Stimulated activated naive CD8-positive, alpha-beta T cell treated with anti-CD3 and anti-CD28 coated beads, Interleukin-15, amount 100 ng/mL, for 72 hours (primary cell): ENCODE measurements around the gene SLC39A11.

Experiments used
- ATAC-seq: fragments of 150-1000 bp; cut with Tn5 transposase; 2 replicates; pipeline ENCODE4 v1.10.0; 2021; ENCODE audit warnings: mild to moderate bottlenecking, moderate library complexity
- DNase-seq, 2 donors: peaks; one replicate each; pipeline ENCODE4 v3.0.0; 2021 to 2022
- H3K27ac Mint-ChIP-seq, 2 donors: one replicate each; pipeline ENCODE4 v1.8.0; 2022; ENCODE audit warnings: mild to moderate bottlenecking in 2 of 2, mixed read lengths in 2 of 2, moderate library complexity in 2 of 2
- H3K27me3 Mint-ChIP-seq: one replicate; pipeline ENCODE4 v1.8.0; 2022; ENCODE audit warnings: mixed read lengths
- H3K4me1 Mint-ChIP-seq: one replicate; pipeline ENCODE4 v1.8.0; 2022; ENCODE audit warnings: mild to moderate bottlenecking, mixed read lengths
- H3K4me3 Mint-ChIP-seq, 2 donors: one replicate each; pipeline ENCODE4 v1.8.0; 2022; ENCODE audit warnings: mild to moderate bottlenecking in 2 of 2, mixed read lengths in 2 of 2, moderate library complexity in 1 of 2
- H3K9me3 Mint-ChIP-seq, 2 donors: one replicate each; pipeline ENCODE4 v1.8.0; 2022; ENCODE audit warnings: mixed read lengths in 2 of 2

The SLC39A11 gene

GRCh38 chr17:72730077-72730476 lies 362.4 kb downstream of the SLC39A11 start:
- ATAC-seq = no peak
- Mint-ChIP-seq H3K27me3 (no peaks in the 10 kb centered on the region), H3K27ac (no peak overlapping the region), H3K4me3 (no peak overlapping the region), H3K9me3 (no peaks in the 10 kb centered on the region), H3K4me1 (peaks cover 30% of the 10 kb centered on the region)
- no peak for DNase-seq

- no peaks in the 10 kb centered on the region for H3K27me3 Mint-ChIP-seq
- peak; percentile 40 to 42 for DNase-seq
Observed at GRCh38 chr17:72726936-72727335, 365.6 kb downstream of the SLC39A11 start.

GRCh38 chr17:72725433-72726068 lies 366.9 kb downstream of the SLC39A11 start:
- no peak overlapping the region for H3K27ac Mint-ChIP-seq
- peak; percentile 31 to 33 for DNase-seq
- H3K4me1 Mint-ChIP-seq = peaks cover 35% of the 10 kb centered on the region
- H3K9me3 Mint-ChIP-seq = no peaks in the 10 kb centered on the region
- H3K27me3 Mint-ChIP-seq = no peaks in the 10 kb centered on the region
- peak overlapping the region in 1 of 2 donors; percentile 7 for H3K4me3 Mint-ChIP-seq
- ATAC-seq = peak; percentile 40

More at GRCh38 chr17:72726936-72727335, 365.6 kb downstream of the SLC39A11 start:
- peaks cover 30% of the 10 kb centered on the region for H3K4me1 Mint-ChIP-seq
- H3K4me3 Mint-ChIP-seq = peak overlapping the region; percentile 85 to 89
- H3K27ac Mint-ChIP-seq = peak overlapping the region; percentile 96
- H3K9me3 Mint-ChIP-seq = no peaks in the 10 kb centered on the region
- ATAC-seq = peak; percentile 94

- ATAC-seq = no peak
- DNase-seq = no peak
- H3K27me3 Mint-ChIP-seq = no peaks in the 10 kb centered on the region
- H3K27ac Mint-ChIP-seq = no peak overlapping the region
- no peak overlapping the region for H3K4me3 Mint-ChIP-seq
- H3K4me1 Mint-ChIP-seq = peaks cover 48% of the 10 kb centered on the region
- H3K9me3 Mint-ChIP-seq = no peaks in the 10 kb centered on the region
Observed at GRCh38 chr17:72724267-72724666, 368.2 kb downstream of the SLC39A11 start.

DNA sequence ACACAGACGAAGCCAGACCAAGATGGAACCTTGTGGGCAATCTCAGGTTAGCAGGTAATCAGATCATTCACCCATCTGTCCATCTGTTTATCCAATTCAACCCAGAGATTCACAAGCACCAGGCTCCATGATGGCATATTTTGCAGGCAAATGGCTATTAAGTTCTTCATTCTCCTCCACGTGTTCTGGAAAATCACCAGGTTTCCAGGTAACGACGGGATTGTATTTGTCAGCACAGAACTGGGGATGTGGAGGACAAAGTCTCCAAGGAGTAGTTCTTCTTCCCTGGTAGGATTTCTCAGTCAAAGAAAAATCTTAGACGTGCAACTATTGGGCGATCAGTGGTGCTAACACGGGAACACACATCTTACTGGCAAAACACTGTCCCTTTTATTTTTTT lies 368.8 kb downstream of the SLC39A11 start:
- DNase-seq (no peak), ATAC-seq (no peak)
- no peak overlapping the region for H3K4me3 Mint-ChIP-seq
- H3K27me3 Mint-ChIP-seq = no peaks in the 10 kb centered on the region
- H3K9me3 Mint-ChIP-seq = no peaks in the 10 kb centered on the region
- no peak overlapping the region for H3K27ac Mint-ChIP-seq
- peaks cover 53% of the 10 kb centered on the region for H3K4me1 Mint-ChIP-seq

DNA sequence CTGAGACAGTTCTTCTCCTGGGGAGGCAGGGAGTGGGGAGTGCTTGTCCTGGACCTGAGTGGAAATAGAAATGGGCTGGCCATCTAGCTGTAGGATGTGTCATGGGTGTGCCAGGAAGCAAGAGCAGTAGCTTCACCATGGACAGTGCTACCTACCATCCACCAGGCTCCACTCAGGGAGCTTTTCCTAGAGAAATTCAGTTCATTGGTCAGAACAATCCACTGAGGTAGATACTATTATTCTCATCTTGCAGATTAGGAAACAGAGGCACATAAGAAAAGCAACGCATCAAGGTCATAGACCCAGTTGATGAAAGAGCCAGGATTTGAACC lies 372.0 kb downstream of the SLC39A11 start:
- Mint-ChIP-seq H3K27ac (no peak overlapping the region), H3K4me3 (peak overlapping the region in 1 of 2 donors; percentile 83), H3K4me1 (peaks cover 34% of the 10 kb centered on the region), H3K9me3 (no peaks in the 10 kb centered on the region), H3K27me3 (no peaks in the 10 kb centered on the region)
- DNase-seq (no peak), ATAC-seq (no peak)

DNA sequence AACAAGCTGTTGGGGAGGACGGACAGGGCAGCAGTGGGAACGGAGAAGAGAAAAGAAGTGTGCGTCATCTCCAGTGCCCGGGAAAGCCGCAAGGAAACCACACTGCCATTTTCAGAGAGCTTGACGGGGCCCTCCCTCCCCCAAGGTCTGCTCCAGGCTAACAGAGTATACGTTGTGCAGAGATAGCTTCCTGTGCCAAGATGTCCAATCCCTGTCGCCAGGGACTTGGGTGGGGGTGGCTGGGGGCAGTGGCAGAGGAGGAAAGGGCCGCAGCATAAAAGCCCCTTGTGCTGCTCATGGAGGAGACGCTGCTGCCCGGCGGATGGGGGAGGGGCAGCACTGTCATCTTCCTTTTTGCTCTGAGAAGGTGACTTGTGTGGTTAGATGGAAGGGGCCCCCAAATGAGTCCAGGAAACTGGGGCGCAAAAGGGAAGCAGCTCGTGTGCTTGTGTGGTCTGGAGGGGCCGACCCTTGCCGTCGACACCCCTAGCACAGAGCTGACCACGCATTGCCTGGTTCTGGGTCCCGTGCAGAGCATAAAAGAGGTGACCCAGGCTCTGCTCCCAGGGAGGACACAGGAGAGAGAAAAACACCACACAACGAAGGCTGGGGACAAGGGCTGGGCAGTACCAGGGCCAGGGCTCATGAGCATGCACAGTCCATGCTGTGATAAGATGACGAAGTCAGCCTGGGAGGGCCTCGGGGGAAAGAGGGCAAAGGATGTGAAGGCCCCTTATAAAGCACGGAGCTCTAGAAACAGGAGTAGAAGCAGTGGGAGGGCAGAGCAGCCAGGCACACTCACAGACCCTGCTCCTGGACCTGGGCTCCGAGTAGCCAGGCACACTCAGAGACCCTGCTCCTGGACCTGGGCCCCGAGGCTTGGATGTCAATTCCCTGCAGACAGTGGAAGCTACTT lies 372.7 kb downstream of the SLC39A11 start:
- Mint-ChIP-seq H3K27me3 (no peaks in the 10 kb centered on the region), H3K9me3 (no peaks in the 10 kb centered on the region), H3K4me1 (peaks cover 33% of the 10 kb centered on the region), H3K27ac (peak overlapping the region; percentile 79 to 90), H3K4me3 (peak overlapping the region; percentile 73 to 83)
- ATAC-seq (peak; percentile 90), DNase-seq (peak; percentile 47 to 75)

- Mint-ChIP-seq H3K4me3 (peak overlapping the region; percentile 73 to 83), H3K27me3 (no peaks in the 10 kb centered on the region), H3K9me3 (no peaks in the 10 kb centered on the region), H3K4me1 (peaks cover 36% of the 10 kb centered on the region), H3K27ac (peak overlapping the region; percentile 67 to 90)
- no peak for DNase-seq
- peak; percentile 50 for ATAC-seq
Observed at GRCh38 chr17:72719206-72719577, 373.3 kb downstream of the SLC39A11 start.

DNA sequence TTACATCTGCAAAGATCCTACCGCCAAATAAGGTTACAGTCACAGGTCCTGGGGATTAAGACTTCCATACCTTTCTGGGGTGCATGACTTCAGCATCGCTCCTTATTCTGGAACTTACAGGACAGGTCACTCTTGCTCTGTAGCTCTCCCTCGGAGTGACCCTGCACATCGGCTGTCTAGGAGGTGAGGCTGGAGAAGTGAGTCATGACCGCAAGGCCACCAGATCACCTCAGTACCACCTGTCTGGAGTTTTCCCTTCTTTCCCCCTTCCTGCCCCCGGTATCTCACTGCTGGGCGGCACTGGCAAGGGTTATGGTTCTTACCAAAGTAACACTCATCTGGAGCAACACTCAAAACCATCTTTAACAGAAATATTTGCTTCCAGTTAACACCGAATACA lies 374.8 kb downstream of the SLC39A11 start:
- peaks cover 0 to 3% of the 10 kb centered on the region in 2 donors for H3K9me3 Mint-ChIP-seq
- H3K4me3 Mint-ChIP-seq = no peak overlapping the region
- DNase-seq (no peak), ATAC-seq (no peak)
- peaks cover 36% of the 10 kb centered on the region for H3K4me1 Mint-ChIP-seq
- no peaks in the 10 kb centered on the region for H3K27me3 Mint-ChIP-seq
- H3K27ac Mint-ChIP-seq = no peak overlapping the region

DNA sequence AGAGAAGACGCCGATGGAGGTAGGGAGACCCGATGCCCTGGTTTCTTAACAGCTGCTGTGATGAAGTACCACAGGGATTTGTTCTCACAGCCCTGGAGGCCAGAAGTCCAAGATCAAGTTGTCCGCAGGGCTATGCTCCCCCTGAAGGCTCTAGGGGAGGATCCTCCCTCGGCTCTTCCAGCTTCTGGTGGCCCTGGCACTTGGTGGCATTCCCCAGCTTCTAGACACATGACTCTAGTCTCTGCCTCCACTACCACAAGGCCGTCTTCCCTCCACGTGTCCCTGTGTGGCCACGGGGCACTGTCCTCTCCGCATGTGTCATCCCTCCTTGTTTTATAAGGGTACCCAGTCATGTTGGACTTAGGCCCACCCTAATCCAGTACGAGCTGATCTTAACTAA lies 375.2 kb downstream of the SLC39A11 start:
- H3K4me3 Mint-ChIP-seq = no peak overlapping the region
- peaks cover 36% of the 10 kb centered on the region for H3K4me1 Mint-ChIP-seq
- H3K27ac Mint-ChIP-seq = no peak overlapping the region

GRCh38 chr17:72715906-72716572 lies 376.4 kb downstream of the SLC39A11 start:
- ATAC-seq = no peak
- no peak for DNase-seq
- peaks cover 3 to 8% of the 10 kb centered on the region in 2 donors for H3K9me3 Mint-ChIP-seq
- H3K4me3 Mint-ChIP-seq = no peak overlapping the region
- H3K27ac Mint-ChIP-seq = no peak overlapping the region
- no peaks in the 10 kb centered on the region for H3K27me3 Mint-ChIP-seq
- H3K4me1 Mint-ChIP-seq = peaks cover 38% of the 10 kb centered on the region

More for the DNA sequence above, 375.2 kb downstream of the SLC39A11 start:
- ATAC-seq (no peak), DNase-seq (no peak)
- no peaks in the 10 kb centered on the region for H3K27me3 Mint-ChIP-seq
- peaks cover 0 to 5% of the 10 kb centered on the region in 2 donors for H3K9me3 Mint-ChIP-seq

- Mint-ChIP-seq H3K4me3 (no peak overlapping the region), H3K27me3 (no peaks in the 10 kb centered on the region), H3K9me3 (peaks cover 7 to 16% of the 10 kb centered on the region in 2 donors), H3K27ac (no peak overlapping the region), H3K4me1 (peaks cover 34% of the 10 kb centered on the region)
- ATAC-seq (no peak), DNase-seq (no peak)
Observed at GRCh38 chr17:72714357-72714966, 378.0 kb downstream of the SLC39A11 start.

DNA sequence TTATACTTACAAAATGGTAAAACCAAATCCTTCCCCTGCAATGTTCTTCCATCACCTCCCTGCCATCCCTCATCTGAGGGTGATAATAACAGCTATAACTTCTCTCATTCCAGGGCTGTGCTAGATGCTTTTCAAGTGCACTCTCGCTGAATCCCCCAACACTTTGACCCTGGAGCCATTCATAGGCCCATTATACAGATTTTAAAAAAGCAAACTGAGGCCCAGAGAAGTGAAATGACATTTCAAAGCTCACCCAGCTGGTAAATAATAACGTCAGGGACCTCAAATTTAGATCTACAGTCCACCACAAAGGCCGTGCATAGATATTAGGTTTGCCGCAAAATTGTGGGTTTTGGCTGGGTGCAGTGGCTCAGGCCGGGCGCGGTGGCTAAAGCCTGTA lies 378.8 kb downstream of the SLC39A11 start:
- Mint-ChIP-seq H3K27me3 (no peaks in the 10 kb centered on the region), H3K9me3 (peaks cover 10 to 17% of the 10 kb centered on the region in 2 donors), H3K4me1 (peaks cover 28% of the 10 kb centered on the region), H3K4me3 (no peak overlapping the region), H3K27ac (no peak overlapping the region)
- DNase-seq = no peak
- ATAC-seq = no peak

DNA sequence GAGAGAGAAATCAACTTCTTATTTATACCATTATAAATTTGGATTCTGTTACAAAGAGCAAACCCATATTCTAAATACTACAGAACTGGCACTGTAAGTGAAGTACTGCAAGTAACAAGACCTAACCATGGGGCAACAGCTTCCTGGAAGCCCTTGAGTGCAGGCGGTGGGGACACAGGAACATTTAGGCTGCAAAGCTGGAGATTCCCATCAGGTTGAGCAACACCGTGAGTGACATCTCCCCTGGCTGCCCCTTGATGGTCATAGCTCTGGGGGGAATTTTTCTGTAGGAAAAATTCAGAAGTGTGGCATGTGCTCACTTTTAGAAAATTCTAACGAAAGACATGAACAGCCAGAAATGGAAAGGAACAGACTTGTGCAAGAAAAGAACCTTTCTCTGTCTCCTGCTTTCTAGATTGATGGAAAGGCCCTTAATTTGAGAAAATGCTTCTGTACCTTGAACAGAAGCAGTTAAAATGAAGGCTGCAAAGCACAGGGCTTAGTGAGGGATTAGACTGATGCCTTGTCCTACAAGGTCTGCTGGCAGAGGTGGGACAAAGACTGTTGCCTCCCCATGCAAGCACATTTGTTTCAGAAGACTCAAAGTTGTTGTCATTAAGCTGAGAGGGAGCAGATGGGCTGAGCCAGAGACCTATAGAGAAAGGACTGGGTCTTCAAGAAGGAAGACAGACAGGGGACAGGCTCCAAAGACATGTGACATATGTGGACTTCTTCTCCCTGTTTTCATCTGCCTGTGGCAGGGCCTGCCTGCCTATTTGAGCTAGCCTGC lies 380.8 kb downstream of the SLC39A11 start:
- ATAC-seq = no peak
- peaks cover 19% of the 10 kb centered on the region for H3K4me1 Mint-ChIP-seq

DNA sequence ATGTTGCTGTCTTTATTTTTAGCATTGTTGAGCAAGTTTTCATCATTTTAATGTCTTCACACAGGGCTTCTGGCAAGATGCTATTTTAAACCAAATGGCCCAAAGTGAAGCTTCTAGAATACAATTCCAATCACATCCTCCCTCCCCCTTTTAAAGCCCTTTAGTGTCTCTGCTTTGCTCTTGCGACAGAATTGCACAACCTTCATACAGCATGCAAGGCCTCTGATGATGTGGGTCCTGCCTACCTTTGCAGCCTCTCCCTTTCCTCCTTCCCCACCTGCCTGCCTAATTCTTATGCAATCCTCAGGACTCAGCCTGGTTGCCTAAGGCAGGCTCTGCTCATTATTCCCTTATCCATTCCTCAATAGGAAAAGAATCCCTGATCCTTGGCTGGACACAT lies 381.7 kb downstream of the SLC39A11 start:
- ATAC-seq (no peak), DNase-seq (no peak)
- Mint-ChIP-seq H3K9me3 (peaks cover 15 to 21% of the 10 kb centered on the region in 2 donors), H3K4me1 (peaks cover 19% of the 10 kb centered on the region), H3K27me3 (no peaks in the 10 kb centered on the region), H3K4me3 (no peak overlapping the region), H3K27ac (peak overlapping the region in 1 of 2 donors; percentile 71)

More for the DNA sequence above, 380.8 kb downstream of the SLC39A11 start:
- H3K27me3 Mint-ChIP-seq = no peaks in the 10 kb centered on the region
- no peak overlapping the region for H3K4me3 Mint-ChIP-seq
- peak overlapping the region; percentile 19 to 71 for H3K27ac Mint-ChIP-seq
- DNase-seq = no peak
- peaks cover 15 to 21% of the 10 kb centered on the region in 2 donors for H3K9me3 Mint-ChIP-seq
